Measurements from ENCODE around the gene RORC. TPM values are rescaled to one million over a fixed set of nuclear protein-coding genes. Genes with fewer than 3 reads are reported as not detected.

Gene RORC
- total and polyA plus RNA-seq, 2 of the 8 experiments (the other 6 are each of a cell fraction or from before 2014, with no cell fraction given): 0.44 to 0.54 TPM

GRCh38 chr1:151839457-151840403 lies 8.1 kb upstream of the RORC start, which contains the start of gene C2CD4D (continued):
- no peak for TF ChIP-seq CHD7 (IDR thresholded peaks at IDR 0.05; ENCODE audit: insufficient replicate concordance, low read length)
- no peak for TF ChIP-seq JUND (IDR thresholded peaks at IDR 0.05; ENCODE audit: low read length)
- TF ChIP-seq CEBPB (IDR thresholded peaks at IDR 0.05; ENCODE audit: low read depth, low read length): no peak
- peak; percentile 14; the same call in 1 of the 2 replicates for TF ChIP-seq GTF2F1 (IDR thresholded peaks at IDR 0.05; ENCODE audit: borderline replicate concordance, low read depth, low read length)
- no peak for TF ChIP-seq EP300 (IDR thresholded peaks at IDR 0.05; ENCODE audit: borderline replicate concordance in 1 of 2, low read depth in 2 of 2, low read length in 2 of 2)
- no peak for TF ChIP-seq GABPA (IDR thresholded peaks at IDR 0.05; ENCODE audit: borderline replicate concordance, insufficient read depth, low read length)
- no peak for TF ChIP-seq FOSL1 (IDR thresholded peaks at IDR 0.05; ENCODE audit: insufficient read depth, low read depth, low read length)
- no peak for TF ChIP-seq CHD2 (IDR thresholded peaks at IDR 0.05; ENCODE audit: low read length)
- TF ChIP-seq SP1 (IDR thresholded peaks at IDR 0.05; ENCODE audit: low read depth, low read length): no peak

Data from H1 (cell line).